ENCODE results near the gene ESRP2. TPM values are rescaled to one million over a fixed set of nuclear protein-coding genes. Genes with fewer than 3 reads are reported as not detected.

ESRP2 gene
- total RNA-seq = 0.29 and 0.98 TPM in 2 replicates

GRCh38 chr16:68235887-68236136 lies at the start of gene ESRP2:
TSS of gene ESRP2 (minus strand) at chr16:68236127. CDS start at chr16:68236045, 82 bp downstream.

GRCh38 chr16:68264128-68265077 lies 28.5 kb upstream of the ESRP2 start, which contains the start of gene SLC7A6:
TSS of gene SLC7A6 (plus strand) at chr16:68264526. CDS start at chr16:68274727, 10,201 bp downstream.

GRCh38 chr16:68244903-68245853 lies 9.3 kb upstream of the ESRP2 start, which contains the start of gene PLA2G15:
TSS of gene PLA2G15 (plus strand) at chr16:68245373. CDS start at chr16:68245427, 54 bp downstream.

Small RNA genes within 50 kb of the gene (small RNA-seq; reads per million reads assigned to genes)
- not detected for gene RF00554
- not detected for gene RNU6-1262P

Other genes with a start within 250 kb of the ESRP2 start
- gene DPEP2, start 236.6 kb downstream of the ESRP2 start, total RNA-seq = under 0.01 and 0.57 TPM in 2 replicates
- gene DPEP2NB, start 220.2 kb downstream of the ESRP2 start, total RNA-seq = not detected in 2 replicates
- 14.9 and 17.6 TPM in 2 replicates for gene DDX28, start 212.9 kb downstream of the ESRP2 start, total RNA-seq
- gene DUS2, start 212.8 kb downstream of the ESRP2 start, total RNA-seq = 17.8 and 20.6 TPM in 2 replicates
- 35.4 and 35.6 TPM in 2 replicates for gene NFATC3, start 150.8 kb downstream of the ESRP2 start, total RNA-seq
- gene PLA2G15, start 9.2 kb upstream of the ESRP2 start, total RNA-seq = 23.7 and 28.7 TPM in 2 replicates
- 55.9 and 56.3 TPM in 2 replicates for gene SLC7A6, start 28.4 kb upstream of the ESRP2 start, total RNA-seq
- gene SLC7A6OS, start 74.8 kb upstream of the ESRP2 start, total RNA-seq = 14.0 and 16.4 TPM in 2 replicates
- 38.4 and 39.8 TPM in 2 replicates for gene PRMT7, start 74.9 kb upstream of the ESRP2 start, total RNA-seq
- 0.10 and 0.33 TPM in 2 replicates for gene SMPD3, start 212.4 kb upstream of the ESRP2 start, total RNA-seq

Data from vein endothelial cell (primary cell).